Nephron (organoid): Measurements from ENCODE around the gene DYNC1I2.

Source experiments
- H3K27ac Mint-ChIP-seq, 3 experiments: 2 replicates each; pipeline ENCODE4 v1.8.0; 2020; ENCODE audit warnings: mixed read lengths in 3 of 3, mild to moderate bottlenecking in 2 of 3, moderate library complexity in 1 of 3
- H3K27me3 Mint-ChIP-seq: 2 replicates; pipeline ENCODE4 v1.8.0; 2021; ENCODE audit warnings: low read depth, mild to moderate bottlenecking, moderate library complexity, mixed read lengths
- H3K36me3 Mint-ChIP-seq: 2 replicates; pipeline ENCODE4 v1.8.0; 2020; ENCODE audit warnings: low read depth, mixed read lengths
- H3K4me1 Mint-ChIP-seq: 2 replicates; pipeline ENCODE4 v1.8.0; 2020; ENCODE audit warnings: mixed read lengths
- H3K4me3 Mint-ChIP-seq, 3 experiments: 2 replicates each; pipeline ENCODE4 v1.8.0; 2020; ENCODE audit warnings: mild to moderate bottlenecking in 3 of 3, mixed read lengths in 3 of 3, moderate library complexity in 2 of 3
- H3K9me3 Mint-ChIP-seq: 2 replicates; pipeline ENCODE4 v1.8.0; 2020; ENCODE audit warnings: mixed read lengths
- TF ChIP-seq, protein P1 (sequence below), 3 experiments: fragments of 200-600 bp; sonication (generic); IDR thresholded peaks; one replicate each; pipeline ENCODE4 v1.5.0; 2021; ENCODE audit warnings: antibody characterized with exemption in 3 of 3; ENCODE audit not compliant: unreplicated experiment in 3 of 3

The DYNC1I2 gene

DNA sequence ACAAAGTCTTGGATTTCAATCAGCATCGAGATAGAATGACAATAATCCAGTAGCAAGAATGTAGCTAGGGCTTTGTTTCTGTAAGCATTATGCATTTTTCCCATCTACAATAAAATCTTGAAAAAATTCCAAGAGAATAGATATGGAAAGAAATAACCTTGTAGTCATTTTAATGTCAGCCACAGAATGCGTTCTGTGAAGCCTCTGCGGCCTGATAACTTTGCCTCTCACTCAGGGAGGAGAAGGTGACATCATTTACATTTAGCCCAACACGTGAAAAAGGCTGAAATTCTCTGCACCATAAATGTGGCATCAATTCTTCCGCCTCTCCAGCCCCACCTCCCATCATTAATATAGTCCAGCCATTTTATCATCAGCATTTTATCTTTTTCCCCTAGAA lies 19.1 kb upstream of the DYNC1I2 start:
- Mint-ChIP-seq H3K4me3 (no peak overlapping the region), H3K36me3 (no peaks in the 10 kb centered on the region), H3K27ac (no peak overlapping the region), H3K9me3 (no peaks in the 10 kb centered on the region), H3K4me1 (no peaks in the 10 kb centered on the region), H3K27me3 (peaks cover 4% of the 10 kb centered on the region)
- TF ChIP-seq, protein P1, sequence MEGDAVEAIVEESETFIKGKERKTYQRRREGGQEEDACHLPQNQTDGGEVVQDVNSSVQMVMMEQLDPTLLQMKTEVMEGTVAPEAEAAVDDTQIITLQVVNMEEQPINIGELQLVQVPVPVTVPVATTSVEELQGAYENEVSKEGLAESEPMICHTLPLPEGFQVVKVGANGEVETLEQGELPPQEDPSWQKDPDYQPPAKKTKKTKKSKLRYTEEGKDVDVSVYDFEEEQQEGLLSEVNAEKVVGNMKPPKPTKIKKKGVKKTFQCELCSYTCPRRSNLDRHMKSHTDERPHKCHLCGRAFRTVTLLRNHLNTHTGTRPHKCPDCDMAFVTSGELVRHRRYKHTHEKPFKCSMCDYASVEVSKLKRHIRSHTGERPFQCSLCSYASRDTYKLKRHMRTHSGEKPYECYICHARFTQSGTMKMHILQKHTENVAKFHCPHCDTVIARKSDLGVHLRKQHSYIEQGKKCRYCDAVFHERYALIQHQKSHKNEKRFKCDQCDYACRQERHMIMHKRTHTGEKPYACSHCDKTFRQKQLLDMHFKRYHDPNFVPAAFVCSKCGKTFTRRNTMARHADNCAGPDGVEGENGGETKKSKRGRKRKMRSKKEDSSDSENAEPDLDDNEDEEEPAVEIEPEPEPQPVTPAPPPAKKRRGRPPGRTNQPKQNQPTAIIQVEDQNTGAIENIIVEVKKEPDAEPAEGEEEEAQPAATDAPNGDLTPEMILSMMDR (IDR thresholded peaks at IDR 0.05; ENCODE audit: unreplicated experiment in 3 of 3) = no peak

DNA sequence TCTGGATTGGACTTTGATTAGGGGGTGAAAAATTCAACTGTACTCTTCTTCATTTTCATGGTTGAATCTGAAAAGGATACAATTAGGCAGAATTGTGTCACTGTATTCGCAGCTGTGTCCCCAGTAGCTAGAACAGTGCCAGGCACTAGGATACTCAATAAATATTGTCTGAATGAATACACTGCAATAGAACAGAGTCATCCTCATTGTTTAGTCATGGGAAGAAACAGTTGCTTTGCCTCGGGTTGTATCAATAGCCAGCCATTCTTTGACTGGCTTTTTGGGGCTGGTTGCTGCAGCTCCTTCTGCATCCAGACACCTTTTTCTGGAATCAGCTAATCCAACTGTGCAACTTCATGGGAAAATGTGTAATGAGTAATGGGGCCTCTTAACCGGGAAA lies 18.1 kb upstream of the DYNC1I2 start:
- H3K27me3 Mint-ChIP-seq = peaks cover 4% of the 10 kb centered on the region

DNA sequence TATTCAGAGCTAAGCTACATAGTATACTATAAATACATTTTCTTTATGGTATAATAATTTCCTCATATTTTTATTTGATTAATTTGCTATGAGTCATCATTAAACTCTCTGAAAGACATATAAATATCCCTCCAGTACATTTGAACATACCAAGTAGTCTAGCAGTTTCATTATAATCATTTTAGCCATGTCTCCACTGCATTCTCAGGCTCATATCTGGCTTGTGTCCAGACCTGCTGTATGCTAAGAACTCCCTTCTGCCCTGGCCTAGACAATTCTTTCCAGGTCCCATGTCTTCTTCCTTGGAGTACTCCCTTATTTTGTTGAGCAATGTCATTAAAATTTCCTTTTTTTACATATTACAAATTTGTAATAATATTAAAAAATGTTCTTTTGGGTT lies 16.6 kb upstream of the DYNC1I2 start:
- Mint-ChIP-seq H3K36me3 (no peaks in the 10 kb centered on the region), H3K27me3 (peaks cover 4% of the 10 kb centered on the region), H3K9me3 (no peaks in the 10 kb centered on the region), H3K4me3 (no peak overlapping the region), H3K27ac (no peak overlapping the region), H3K4me1 (no peaks in the 10 kb centered on the region)
- TF ChIP-seq, protein P1 (IDR thresholded peaks at IDR 0.05; ENCODE audit: unreplicated experiment in 3 of 3) = no peak

More for the DNA sequence above, 18.1 kb upstream of the DYNC1I2 start:
- H3K4me3 Mint-ChIP-seq = no peak overlapping the region
- no peak overlapping the region for H3K27ac Mint-ChIP-seq
- TF ChIP-seq, protein P1 (IDR thresholded peaks at IDR 0.05; ENCODE audit: unreplicated experiment in 3 of 3) = no peak
- H3K4me1 Mint-ChIP-seq = no peaks in the 10 kb centered on the region
- no peaks in the 10 kb centered on the region for H3K36me3 Mint-ChIP-seq
- H3K9me3 Mint-ChIP-seq = no peaks in the 10 kb centered on the region

DNA sequence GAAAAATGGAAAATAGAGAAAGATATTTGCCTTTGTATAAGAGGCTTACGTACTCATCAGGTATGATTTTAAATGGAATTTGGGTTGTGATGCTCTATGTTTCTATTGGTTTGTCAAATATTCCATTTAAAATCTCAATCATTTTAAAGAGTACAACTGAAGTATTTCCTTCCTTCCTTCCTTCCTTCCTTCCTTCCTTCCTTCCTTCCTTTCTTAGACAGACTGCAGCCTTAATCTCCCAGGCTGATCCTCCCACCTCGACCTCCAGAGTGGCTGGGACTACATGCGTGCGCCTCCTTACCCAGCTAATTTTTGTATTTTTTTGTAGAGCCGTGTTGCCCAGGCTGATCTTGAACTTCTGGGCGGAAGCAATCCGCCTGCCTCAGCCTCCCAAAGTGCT lies 15.4 kb upstream of the DYNC1I2 start:
- Mint-ChIP-seq H3K27me3 (peaks cover 4% of the 10 kb centered on the region), H3K4me3 (no peak overlapping the region), H3K27ac (no peak overlapping the region), H3K9me3 (no peaks in the 10 kb centered on the region), H3K36me3 (no peaks in the 10 kb centered on the region), H3K4me1 (no peaks in the 10 kb centered on the region)
- TF ChIP-seq, protein P1 (IDR thresholded peaks at IDR 0.05; ENCODE audit: unreplicated experiment in 3 of 3) = no peak

DNA sequence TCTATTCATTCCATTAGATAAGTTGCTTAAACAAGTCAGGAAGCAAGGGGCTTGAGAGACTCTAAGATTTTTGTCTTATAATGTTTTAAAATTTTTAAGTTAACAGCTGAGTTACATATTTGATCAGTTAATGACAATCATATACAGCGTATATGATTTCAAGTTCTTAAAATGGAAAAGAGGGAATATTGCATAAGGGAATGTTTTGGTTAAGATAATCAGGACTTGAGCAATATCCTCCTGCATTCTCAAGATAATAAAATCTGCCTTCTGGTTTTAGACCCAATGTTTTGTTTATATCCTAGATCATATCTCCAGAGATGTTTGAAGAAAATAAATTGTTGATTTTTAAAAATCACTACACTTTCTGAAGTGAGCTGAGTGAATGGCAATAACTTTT lies 13.4 kb upstream of the DYNC1I2 start:
- Mint-ChIP-seq H3K36me3 (no peaks in the 10 kb centered on the region), H3K27me3 (no peaks in the 10 kb centered on the region), H3K27ac (no peak overlapping the region), H3K4me3 (no peak overlapping the region), H3K9me3 (no peaks in the 10 kb centered on the region), H3K4me1 (no peaks in the 10 kb centered on the region)
- TF ChIP-seq, protein P1 (IDR thresholded peaks at IDR 0.05; ENCODE audit: unreplicated experiment in 3 of 3) = no peak

DNA sequence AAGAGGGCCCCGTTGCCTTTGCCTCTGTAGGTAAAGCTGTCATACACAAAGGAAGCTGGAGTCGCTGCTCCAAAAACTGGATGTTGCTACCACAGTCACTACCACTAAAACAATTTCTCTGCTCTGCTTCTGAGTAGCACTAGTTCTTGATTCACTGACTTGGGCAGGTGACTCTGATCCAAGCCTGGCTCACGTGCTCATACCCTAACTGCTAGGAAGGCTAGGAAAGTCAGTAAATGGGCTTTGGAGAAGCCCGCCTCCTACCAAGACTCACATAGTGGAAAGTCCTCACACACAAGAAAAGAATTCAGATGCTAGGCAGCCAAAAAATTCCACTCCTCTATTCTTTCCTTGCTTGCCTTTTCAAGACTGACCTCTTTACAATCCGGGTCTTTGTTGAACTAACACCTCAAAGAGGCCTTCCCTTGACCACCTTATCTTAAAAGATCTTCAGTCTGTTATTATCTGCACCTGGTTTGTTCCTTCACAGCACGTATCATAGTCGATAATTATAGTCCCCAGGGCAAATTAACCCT lies 11.4 kb upstream of the DYNC1I2 start:
- no peak overlapping the region for H3K27ac Mint-ChIP-seq
- no peaks in the 10 kb centered on the region for H3K4me1 Mint-ChIP-seq

More for the DNA sequence above, 11.4 kb upstream of the DYNC1I2 start:
- Mint-ChIP-seq H3K4me3 (no peak overlapping the region), H3K36me3 (no peaks in the 10 kb centered on the region), H3K27me3 (no peaks in the 10 kb centered on the region), H3K9me3 (no peaks in the 10 kb centered on the region)
- TF ChIP-seq, protein P1 (IDR thresholded peaks at IDR 0.05; ENCODE audit: unreplicated experiment in 3 of 3) = no peak
